ENCODE data around the gene TNRC6A.
"Not testable (repeated sequence)": the region's sequence is repeated elsewhere in the genome, so short reads cannot be mapped to it uniquely, and the experiment has no call there.

TNRC6A gene

GRCh38 chr16:24846548-24847357, 117.3 kb downstream of the TNRC6A start:
- no peak for DNase-seq

DNA sequence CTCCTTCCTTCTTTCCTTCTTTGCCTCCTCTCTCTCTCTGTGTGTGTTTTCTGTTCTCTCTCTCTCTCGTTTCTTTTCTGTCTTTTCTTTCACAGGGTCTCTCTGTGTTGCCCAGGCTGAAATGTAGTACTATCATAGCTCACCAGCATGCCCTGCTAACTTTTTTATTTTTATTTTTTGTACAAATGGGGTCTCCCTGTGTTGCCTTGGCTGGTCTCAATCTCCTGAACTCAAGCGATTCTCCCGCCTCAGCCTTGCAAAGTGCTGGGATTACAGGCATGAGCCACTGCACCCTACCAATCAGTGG, 117.9 kb downstream of the TNRC6A start:
- DNase-seq: no peak

GRCh38 chr16:24848065-24848464, 118.6 kb downstream of the TNRC6A start:
- no peak for DNase-seq

DNA sequence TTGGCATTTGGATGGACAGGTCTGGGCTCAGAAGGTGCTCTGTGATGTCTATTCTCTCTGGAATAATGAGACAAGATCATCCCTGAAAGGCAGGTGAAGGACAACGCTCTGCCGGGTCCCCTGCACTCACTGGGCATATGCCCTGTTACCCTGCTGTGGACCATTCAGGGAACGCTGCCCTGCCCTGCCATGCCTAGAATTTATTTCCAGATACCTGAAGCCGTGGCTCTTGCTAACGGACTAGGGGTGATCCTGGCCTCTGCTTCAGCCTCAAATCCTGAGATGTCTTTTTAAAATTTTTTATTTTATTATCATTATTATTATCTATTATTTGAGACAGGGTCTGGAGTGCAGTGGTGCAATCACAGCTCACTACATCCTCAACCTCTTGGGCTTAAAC, 120.2 kb downstream of the TNRC6A start:
- no peak for DNase-seq

GRCh38 chr16:24850289-24850938, 121.0 kb downstream of the TNRC6A start:
- DNase-seq: no peak

GRCh38 chr16:24851700-24852099, 122.2 kb downstream of the TNRC6A start:
- DNase-seq: no peak

- DNase-seq: no peak
These were observed 122.8 kb downstream of the TNRC6A start for GRCh38 chr16:24852281-24852721.

GRCh38 chr16:24853169-24853824, 123.8 kb downstream of the TNRC6A start:
- DNase-seq: no peak

DNA sequence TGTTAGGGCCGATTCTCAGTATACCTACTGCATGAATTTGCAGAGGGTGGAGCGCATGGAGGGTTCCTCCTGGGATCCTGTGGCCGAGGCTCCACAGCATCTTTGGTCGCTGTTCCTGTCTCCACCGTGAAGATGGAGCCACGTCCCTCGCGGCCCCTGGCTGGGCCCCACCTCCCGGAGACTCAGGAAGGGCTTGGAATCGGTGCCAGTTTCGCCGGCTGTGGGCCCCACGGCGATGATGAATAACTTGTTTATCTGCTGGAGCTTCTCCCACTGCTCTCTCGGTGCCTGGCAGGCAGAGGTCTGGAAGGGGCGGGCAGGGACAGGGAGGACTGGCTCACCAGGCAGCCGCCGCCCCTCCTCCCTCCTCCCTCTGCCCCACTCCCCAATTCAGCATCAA, 124.4 kb downstream of the TNRC6A start:
- DNase-seq: no peak

GRCh38 chr16:24854607-24855171, 125.2 kb downstream of the TNRC6A start:
- DNase-seq: no peak

GRCh38 chr16:24855678-24856077, 126.2 kb downstream of the TNRC6A start:
- no peak for DNase-seq

- not testable (repeated sequence) for DNase-seq
These were observed 127.4 kb downstream of the TNRC6A start for GRCh38 chr16:24856871-24857270.

- no peak for DNase-seq
These were observed 129.0 kb downstream of the TNRC6A start for GRCh38 chr16:24858219-24859041.

DNA sequence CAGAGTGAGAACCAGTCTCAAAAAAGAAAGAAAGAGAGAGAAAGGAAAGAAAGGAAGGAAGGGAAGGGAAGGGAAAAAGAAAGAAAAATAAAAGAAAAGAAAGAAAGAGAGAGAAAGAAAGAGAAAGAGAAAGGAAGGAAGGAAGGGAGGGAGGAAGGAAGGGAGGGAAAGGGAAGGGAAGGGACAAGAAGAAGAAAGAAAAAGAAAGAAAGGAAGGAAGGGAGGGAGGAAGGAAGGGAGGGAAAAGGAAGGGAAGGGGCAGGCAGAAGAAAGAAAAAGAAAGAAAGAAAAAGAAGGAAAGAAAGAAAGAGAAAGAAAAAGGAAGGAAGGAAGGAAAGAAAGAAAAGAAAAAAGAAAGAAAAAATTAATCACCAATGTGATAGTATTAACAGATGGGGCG, 132.0 kb downstream of the TNRC6A start:
- no peak for DNase-seq

- DNase-seq: no peak
These were observed 134.4 kb downstream of the TNRC6A start for GRCh38 chr16:24863582-24864437.

DNA sequence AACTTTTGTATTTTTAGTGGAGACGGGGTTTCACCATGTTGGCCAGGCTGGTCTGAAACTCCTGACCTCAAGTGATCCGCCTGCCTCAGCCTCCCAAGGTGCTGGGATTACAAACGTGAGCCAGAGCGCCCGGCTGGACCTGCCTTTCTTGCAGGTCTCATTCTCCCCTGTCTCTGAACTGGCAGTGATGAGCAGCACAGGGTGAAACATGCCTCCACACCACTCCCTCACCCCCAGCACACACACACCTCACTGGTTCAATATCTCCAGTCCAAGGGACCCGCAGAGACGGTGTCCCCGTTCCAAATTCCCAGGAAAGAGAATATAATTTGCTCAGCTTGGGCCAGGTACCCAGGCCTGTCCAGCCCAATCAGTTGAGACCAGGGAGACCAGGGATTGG, 139.6 kb downstream of the TNRC6A start:
- no peak for DNase-seq

GRCh38 chr16:24871891-24872290, 142.4 kb downstream of the TNRC6A start:
- no peak for DNase-seq

- no peak for DNase-seq
These were observed 143.6 kb downstream of the TNRC6A start for GRCh38 chr16:24873028-24873427.

GRCh38 chr16:24875466-24875865, 146.0 kb downstream of the TNRC6A start:
- no peak for DNase-seq

Data from cerebellar nuclear complex (tissue), 1 donor.